NCI-H2227 (cell line): ENCODE data around the gene PRAC2.
A peak's percentile ranks its signal among the peaks of the same experiment; 100 is the strongest.

Experiments used
- DNase-seq: peaks from one replicate; lab custom pipeline; 2025; ENCODE audit not compliant: unreplicated experiment; lab: John Stamatoyannopoulos, UW

PRAC2 gene

GRCh38 chr17:48719642-48720265 lies 3.2 kb upstream of the PRAC2 start:
- DNase-seq, result no peak

GRCh38 chr17:48720266-48721008 lies 2.5 kb upstream of the PRAC2 start:
- no peak for DNase-seq

- no peak for DNase-seq
These were observed 2.0 kb upstream of the PRAC2 start for GRCh38 chr17:48721009-48721402.

GRCh38 chr17:48722201-48722907 lies 631 bp upstream of the PRAC2 start, which contains the start of gene PRAC1:
PRAC1 (minus strand) TSS chr17:48722518; CDS start chr17:48722392, 126 bp downstream.
- no peak for DNase-seq

GRCh38 chr17:48723423-48724250 lies 652 bp downstream of the PRAC2 start:
- no peak for DNase-seq

GRCh38 chr17:48724251-48725003 lies 1.4 kb downstream of the PRAC2 start:
- DNase-seq, result peak; percentile 85

- no peak for DNase-seq
These were observed 2.0 kb downstream of the PRAC2 start for GRCh38 chr17:48725004-48725287.

- no peak for DNase-seq
These were observed 2.5 kb downstream of the PRAC2 start for GRCh38 chr17:48725288-48726064.

GRCh38 chr17:48726114-48726915 lies 3.3 kb downstream of the PRAC2 start:
- no peak for DNase-seq

- DNase-seq, result no peak
These were observed 3.9 kb downstream of the PRAC2 start for GRCh38 chr17:48726916-48727286.

- DNase-seq, result no peak
These were observed 4.6 kb downstream of the PRAC2 start for GRCh38 chr17:48727415-48728175.

GRCh38 chr17:48728232-48729231 lies 5.5 kb downstream of the PRAC2 start, which contains the start of gene HOXB13:
HOXB13 (minus strand) TSS chr17:48728750; CDS start chr17:48728593, 157 bp downstream.
- DNase-seq, result peak; percentile 72

- no peak for DNase-seq
These were observed 6.6 kb downstream of the PRAC2 start for GRCh38 chr17:48729335-48730239.

GRCh38 chr17:48730240-48730550 lies 7.2 kb downstream of the PRAC2 start:
- no peak for DNase-seq

GRCh38 chr17:48731355-48731754 lies 8.4 kb downstream of the PRAC2 start:
- DNase-seq, result no peak
